ENCODE measurements around the gene FOXL3.

GRCh38 chr7:299169-299568, 9.2 kb downstream of the FOXL3 start:
- TF ChIP-seq CTCF (IDR thresholded peaks at IDR 0.05; ENCODE audit: insufficient read depth, low read length, poor library complexity, severe bottlenecking) (no peak), EZH2phosphoT487 (conservative IDR thresholded peaks at IDR 0.05; ENCODE audit: low read length) (no peak)

All from SU-DHL-6 (cell line).